ENCODE measurements around the gene ADAMTS5.

ADAMTS5 gene

GRCh38 chr21:26967062-26967913, at the start of gene ADAMTS5:
TSS of gene ADAMTS5 (minus strand) at chr21:26967088. CDS start at chr21:26966391, 697 bp downstream.
- DNase-seq (ENCODE audit: low read depth in 2 of 2, low spot score in 1 of 2), result no peak

- no peak for DNase-seq (ENCODE audit: low read depth in 2 of 2, low spot score in 1 of 2)
Observed at GRCh38 chr21:27001526-27001925, 34.6 kb upstream of the ADAMTS5 start.

- DNase-seq (ENCODE audit: low read depth in 2 of 2, low spot score in 1 of 2), result no peak
Observed at GRCh38 chr21:26983576-26983975, 16.7 kb upstream of the ADAMTS5 start.

- DNase-seq (ENCODE audit: low read depth in 2 of 2, low spot score in 1 of 2), result no peak
Observed at GRCh38 chr21:26982767-26983166, 15.9 kb upstream of the ADAMTS5 start.

GRCh38 chr21:26977746-26978145, 10.9 kb upstream of the ADAMTS5 start:
- DNase-seq (ENCODE audit: low read depth in 2 of 2, low spot score in 1 of 2), result no peak

GRCh38 chr21:26973226-26973625, 6.3 kb upstream of the ADAMTS5 start:
- no peak for DNase-seq (ENCODE audit: low read depth in 2 of 2, low spot score in 1 of 2)

- DNase-seq (ENCODE audit: low read depth in 2 of 2, low spot score in 1 of 2), result no peak
Observed at GRCh38 chr21:26972192-26972591, 5.3 kb upstream of the ADAMTS5 start.

GRCh38 chr21:26969971-26970725, 3.3 kb upstream of the ADAMTS5 start:
- no peak for DNase-seq (ENCODE audit: low read depth in 2 of 2, low spot score in 1 of 2)

GRCh38 chr21:26966649-26967061, 233 bp downstream of the ADAMTS5 start:
- no peak for DNase-seq (ENCODE audit: low read depth in 2 of 2, low spot score in 1 of 2)

GRCh38 chr21:26965907-26966581, 844 bp downstream of the ADAMTS5 start:
- no peak for DNase-seq (ENCODE audit: low read depth in 2 of 2, low spot score in 1 of 2)

- no peak for DNase-seq (ENCODE audit: low read depth in 2 of 2, low spot score in 1 of 2)
Observed at GRCh38 chr21:26965040-26965906, 1.6 kb downstream of the ADAMTS5 start.

- DNase-seq (ENCODE audit: low read depth in 2 of 2, low spot score in 1 of 2), result no peak
Observed at GRCh38 chr21:26964170-26964778, 2.6 kb downstream of the ADAMTS5 start.

GRCh38 chr21:26962621-26963181, 4.2 kb downstream of the ADAMTS5 start:
- DNase-seq (ENCODE audit: low read depth in 2 of 2, low spot score in 1 of 2), result no peak

GRCh38 chr21:26961698-26962097, 5.2 kb downstream of the ADAMTS5 start:
- no peak for DNase-seq (ENCODE audit: low read depth in 2 of 2, low spot score in 1 of 2)

- DNase-seq (ENCODE audit: low read depth in 2 of 2, low spot score in 1 of 2), result no peak
Observed at GRCh38 chr21:26958788-26959187, 8.1 kb downstream of the ADAMTS5 start.

- no peak for DNase-seq (ENCODE audit: low read depth in 2 of 2, low spot score in 1 of 2)
Observed at GRCh38 chr21:26956813-26957212, 10.1 kb downstream of the ADAMTS5 start.

GRCh38 chr21:26956216-26956615, 10.7 kb downstream of the ADAMTS5 start:
- no peak for DNase-seq (ENCODE audit: low read depth in 2 of 2, low spot score in 1 of 2)

- no peak for DNase-seq (ENCODE audit: low read depth in 2 of 2, low spot score in 1 of 2)
Observed at GRCh38 chr21:26954662-26955121, 12.2 kb downstream of the ADAMTS5 start.

GRCh38 chr21:26952374-26953066, 14.4 kb downstream of the ADAMTS5 start:
- no peak for DNase-seq (ENCODE audit: low read depth in 2 of 2, low spot score in 1 of 2)
